Sigmoid colon (tissue), 7 donors: Measurements from ENCODE around the gene SERPINB5. TPM values are rescaled to one million over a fixed set of nuclear protein-coding genes. Genes with fewer than 3 reads are reported as not detected.

Source experiments
- DNase-seq: peaks from one replicate; pipeline ENCODE4 v3.0.0-alpha.2; 2019
- H3K27ac ChIP-seq, 4 donors: fragments of 200-600 bp; sonication (generic); one replicate each; pipeline ENCODE4 v1.5.1; 2016 to 2019; ENCODE audit warnings: mild to moderate bottlenecking in 1 of 4
- H3K27me3 ChIP-seq, 3 donors: fragments of 200-600 bp; sonication (generic); one replicate each; pipeline ENCODE4 v1.5.1; 2019; ENCODE audit warnings: mild to moderate bottlenecking in 1 of 3
- H3K36me3 ChIP-seq, 4 donors: fragments of 200-600 bp; sonication (generic); one replicate each; pipeline ENCODE4 v1.5.1; 2016 to 2019
- H3K4me1 ChIP-seq, 4 donors: fragments of 200-600 bp; sonication (generic); one replicate each; pipeline ENCODE4 v1.5.1; 2017 to 2019
- H3K4me3 ChIP-seq, 4 donors: fragments of 200-600 bp; sonication (generic); one replicate each; pipeline ENCODE4 v1.5.1; 2017 to 2019; ENCODE audit warnings: mild to moderate bottlenecking in 2 of 4, moderate library complexity in 1 of 4
- H3K9me3 ChIP-seq, 4 donors: fragments of 200-600 bp in 3 of 4; sonication (generic) in 3 of 4; one replicate each; pipeline versions ENCODE4 v1.5.1 to v1.6.1; 2013 to 2019
- CTCF ChIP-seq, 4 experiments: fragments of 450-650 bp in 3 of 4; fragments of 200-600 bp in 1 of 4; IDR thresholded peaks; one replicate each; pipeline ENCODE4 v1.5.1; 2016 to 2019; ENCODE audit warnings: antibody characterized with exemption in 4 of 4, mild to moderate bottlenecking in 3 of 4, moderate library complexity in 2 of 4
- EP300 ChIP-seq, 4 donors: sonication (generic); formaldehyde crosslinking; IDR thresholded peaks; one replicate each; pipeline ENCODE4 v1.6.1; 2017; ENCODE audit warnings: antibody characterized with exemption in 4 of 4
- POLR2A ChIP-seq, 2 donors: fragments of 450-650 bp; IDR thresholded peaks; one replicate each; pipeline ENCODE4 v1.6.1; 2016; ENCODE audit warnings: antibody characterized with exemption in 2 of 2, mild to moderate bottlenecking in 2 of 2, moderate library complexity in 2 of 2
- POLR2AphosphoS5 ChIP-seq, 4 donors: sonication (generic); formaldehyde crosslinking; IDR thresholded peaks; one replicate each; pipeline ENCODE4 v1.6.1; 2017; ENCODE audit warnings: antibody characterized with exemption in 4 of 4
- WGBS, 2 donors: extraction: QIAGEN DNeasy Blood & Tissue Kit; methylation state at CpG; one replicate each; pipeline ENCODE4 v1.1.7; 2013; 5-methylcytosine and 5-hydroxymethylcytosine counted together
- intact Hi-C: fragments of 100-400 bp; cut with DNase I; formaldehyde crosslinking; loops from one replicate; pipeline ENCODE4 v1.15.1; 2023
- polyA plus RNA-seq, 3 donors: library from polyadenylated mRNA; stranded (reverse); fragments of 200-250 nt; gene quantifications; one replicate each; pipeline ENCODE4 v1.2.3, GENCODE V29; 2013
- total RNA-seq, 4 donors: library from RNA; depleted of rRNA; stranded (reverse); fragments of >200 nt; gene quantifications; one replicate each; pipeline ENCODE4 v1.1.0, GENCODE V29; 2016
- donor health status: healthy with polysubstance abuse.
- donor health status: Bipolar disorder and iron deficiency.
- donor health status: healthy.

The SERPINB5 gene
- total and polyA plus RNA-seq, 7 donors, result 1.2 to 2.9 (median 1.6) TPM; not detected in 4

DNA sequence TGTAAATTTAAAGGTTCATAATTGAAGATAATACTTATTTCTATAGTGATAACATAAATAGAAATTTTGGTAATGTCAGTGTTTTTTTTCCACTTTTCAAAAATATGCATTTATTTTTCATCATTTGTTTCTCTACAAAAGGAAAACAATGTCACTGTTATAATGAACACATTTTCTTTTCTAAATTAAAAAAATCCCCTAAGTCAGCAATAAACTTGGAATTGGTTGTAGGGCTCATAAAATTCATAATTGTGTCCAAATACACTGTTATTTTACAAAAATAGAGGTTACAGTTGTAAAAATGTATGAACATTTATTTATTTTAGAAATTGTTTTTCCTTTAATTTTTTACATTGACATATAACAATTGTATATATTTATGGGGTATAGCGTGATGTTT, 39.0 kb downstream of the SERPINB5 start:
- intact Hi-C loops, result loop anchor here (5.0 to 10.0 kb wide), 3 partner anchors 226 to 469 kb away; no protein-coding TSS in a partner anchor
- 0 to 55% methylated on average over 1 of the region's 1 CpG for WGBS, 2 donors

DNA sequence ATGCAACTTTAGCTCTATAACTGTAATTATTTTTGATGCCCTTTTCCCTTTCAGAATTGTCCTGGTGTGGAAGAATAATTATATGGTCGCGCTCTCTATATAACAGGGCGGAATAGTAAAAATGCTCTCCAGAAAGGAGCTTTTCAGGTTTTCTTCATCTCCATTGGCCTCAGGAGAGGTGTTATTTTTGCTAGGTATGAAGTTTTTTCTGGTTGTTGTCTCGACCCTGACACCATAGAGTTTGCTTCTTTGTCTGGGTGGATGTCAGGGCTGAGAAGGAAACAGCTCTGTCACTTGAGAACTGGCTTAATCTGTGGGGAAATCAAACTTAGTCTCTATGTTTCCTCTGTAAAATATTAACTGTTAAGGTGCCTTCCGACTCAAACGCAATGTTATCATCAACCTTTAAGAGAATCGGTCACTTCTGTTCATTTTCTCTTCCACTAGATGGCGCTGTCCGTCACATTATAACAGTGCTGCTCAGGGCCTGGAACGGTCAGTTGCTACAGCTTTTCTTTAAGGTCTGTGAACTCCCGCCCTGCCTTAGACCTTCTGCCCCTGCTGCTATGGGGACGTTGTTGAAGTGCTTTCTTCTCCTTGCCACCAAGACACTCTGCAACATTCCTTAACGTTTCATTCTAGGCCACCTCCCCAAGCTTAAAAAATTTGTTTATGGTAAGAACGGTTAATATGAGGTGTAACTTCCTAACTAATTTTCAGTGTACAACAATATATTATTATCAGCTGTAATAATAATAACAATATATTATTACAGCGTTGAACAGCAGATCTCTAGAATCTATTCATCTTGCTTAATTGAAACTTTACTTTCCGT, 41.6 kb downstream of the SERPINB5 start:
- H3K27me3 ChIP-seq, result no peaks in the 10 kb centered on the region
- peak; percentile 74 for DNase-seq
- intact Hi-C loops, result loop anchor here (2.0 to 10.0 kb wide), 5 partner anchors 60 to 466 kb away; no protein-coding TSS in a partner anchor
- no peak overlapping the region for H3K4me3 ChIP-seq
- peaks cover 0 to 5% (median 0%) of the 10 kb centered on the region in 4 donors for H3K4me1 ChIP-seq
- H3K36me3 ChIP-seq, result no peaks in the 10 kb centered on the region
- no peaks in the 10 kb centered on the region for H3K9me3 ChIP-seq
- TF ChIP-seq POLR2AphosphoS5 (IDR thresholded peaks at IDR 0.05) (no peak), CTCF (IDR thresholded peaks at IDR 0.05) (peak; percentile 70 to 79 (median 74))
- 23 to 34% methylated on average over 16 of the region's 16 CpGs for WGBS, 2 donors
- no peak overlapping the region for H3K27ac ChIP-seq

More for the DNA sequence above, 39.0 kb downstream of the SERPINB5 start:
- Histone ChIP-seq H3K27ac (no peak overlapping the region), H3K27me3 (no peaks in the 10 kb centered on the region), H3K36me3 (no peaks in the 10 kb centered on the region), H3K9me3 (no peaks in the 10 kb centered on the region), H3K4me1 (peaks cover 0 to 5% (median 0%) of the 10 kb centered on the region in 4 donors), H3K4me3 (no peak overlapping the region)
- TF ChIP-seq EP300 (IDR thresholded peaks at IDR 0.05), result no peak
- no peak for TF ChIP-seq POLR2AphosphoS5 (IDR thresholded peaks at IDR 0.05)
- no peak for TF ChIP-seq POLR2A (IDR thresholded peaks at IDR 0.05)
- no peak for TF ChIP-seq CTCF (IDR thresholded peaks at IDR 0.05)
- no peak for DNase-seq

DNA sequence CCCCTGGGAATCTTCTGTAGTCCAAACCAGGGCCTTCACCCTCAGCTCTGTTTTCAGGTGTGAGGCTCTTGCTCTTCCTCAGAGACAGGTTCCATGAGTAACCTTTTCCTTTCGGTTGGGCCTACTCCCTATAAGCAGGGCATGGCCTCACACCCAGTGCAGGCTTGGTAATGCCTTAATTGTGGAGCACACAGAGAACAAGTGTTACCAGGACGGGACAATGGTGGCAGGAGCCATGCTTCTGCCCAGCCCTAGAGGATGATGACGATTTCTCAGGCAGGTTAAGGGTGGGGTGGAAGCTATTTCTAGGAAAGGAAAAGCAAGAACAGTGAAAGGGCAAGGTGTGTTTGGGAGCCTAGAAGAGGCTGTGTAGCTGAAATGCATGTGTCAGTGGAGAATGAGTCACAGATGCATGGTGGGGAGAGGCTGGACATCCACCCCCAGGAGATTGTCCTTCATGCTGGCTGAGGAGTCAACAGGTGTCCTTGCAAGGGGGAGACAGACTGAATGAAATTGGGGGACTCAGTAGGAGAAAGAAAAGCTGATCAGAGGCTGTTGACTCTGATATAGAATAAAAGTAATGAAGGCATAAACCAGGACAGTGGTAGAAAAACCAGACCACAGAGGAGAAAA, 43.4 kb downstream of the SERPINB5 start:
- WGBS, 2 donors, result 71 to 86% methylated on average over 3 of the region's 3 CpGs
- Histone ChIP-seq H3K27me3 (no peaks in the 10 kb centered on the region), H3K9me3 (no peaks in the 10 kb centered on the region), H3K4me3 (no peak overlapping the region), H3K36me3 (no peaks in the 10 kb centered on the region), H3K4me1 (peaks cover 0 to 5% (median 0%) of the 10 kb centered on the region in 4 donors), H3K27ac (no peak overlapping the region)
- no peak for TF ChIP-seq POLR2AphosphoS5 (IDR thresholded peaks at IDR 0.05)
- no peak for TF ChIP-seq CTCF (IDR thresholded peaks at IDR 0.05)
- no peak for TF ChIP-seq EP300 (IDR thresholded peaks at IDR 0.05)
- intact Hi-C loops, result no loop called here
- no peak for DNase-seq

GRCh38 chr18:63523660-63524059, 46.9 kb downstream of the SERPINB5 start:
- whole genome bisulfite sequencing, 2 donors, result 60 to 67% methylated on average over 4 of the region's 4 CpGs
- TF ChIP-seq CTCF (IDR thresholded peaks at IDR 0.05) (no peak), POLR2A (IDR thresholded peaks at IDR 0.05) (no peak), EP300 (IDR thresholded peaks at IDR 0.05) (no peak), POLR2AphosphoS5 (IDR thresholded peaks at IDR 0.05) (no peak)
- no peak overlapping the region for H3K4me3 ChIP-seq
- no peak overlapping the region for H3K27ac ChIP-seq
- H3K9me3 ChIP-seq, result no peaks in the 10 kb centered on the region
- DNase-seq, result no peak
- H3K27me3 ChIP-seq, result no peaks in the 10 kb centered on the region
- intact Hi-C loops, result no loop called here
- H3K4me1 ChIP-seq, result peaks cover 0 to 3% (median 0%) of the 10 kb centered on the region in 4 donors
- no peaks in the 10 kb centered on the region for H3K36me3 ChIP-seq
